Subcutaneous abdominal adipose tissue (tissue), 5 donors: Measurements from ENCODE around the gene LMBRD2.

Experiments used
- H3K27ac ChIP-seq: one replicate; pipeline ENCODE4 v1.7.0; 2013; ENCODE audit warnings: low read depth, mild to moderate bottlenecking, inconsistent platforms, low read length, moderate library complexity
- H3K27me3 ChIP-seq, 5 donors: one replicate each; pipeline ENCODE4 v1.7.0; 2013; ENCODE audit warnings: low read length in 5 of 5, inconsistent platforms in 1 of 5; ENCODE audit not compliant: control insufficient read depth in 5 of 5, insufficient read depth in 4 of 5
- H3K36me3 ChIP-seq, 5 donors: one replicate each; pipeline ENCODE4 v1.7.0; 2013; ENCODE audit warnings: low read length in 5 of 5; ENCODE audit not compliant: control insufficient read depth in 5 of 5, insufficient read depth in 5 of 5
- H3K4me1 ChIP-seq, 5 donors: one replicate each; pipeline ENCODE4 v1.7.0; 2013; ENCODE audit warnings: low read length in 5 of 5, mild to moderate bottlenecking in 3 of 5, moderate library complexity in 1 of 5; ENCODE audit not compliant: control insufficient read depth in 5 of 5, insufficient read depth in 5 of 5
- H3K4me3 ChIP-seq, 5 donors: one replicate each; pipeline ENCODE4 v1.7.0; 2013; ENCODE audit warnings: low read length in 5 of 5, low read depth in 1 of 5
- H3K9ac ChIP-seq, 5 donors: one replicate each; pipeline ENCODE4 v1.7.0; 2013; ENCODE audit warnings: low read length in 5 of 5, mild to moderate bottlenecking in 4 of 5, moderate library complexity in 3 of 5
- H3K9me3 ChIP-seq, 5 donors: one replicate each; pipeline ENCODE4 v1.7.0; 2013; ENCODE audit warnings: low read length in 5 of 5; ENCODE audit not compliant: control insufficient read depth in 5 of 5
- donor health status: healthy.
- donor health status: healthy.
- donor health status: healthy.
- donor health status: healthy.
- donor health status: healthy.

Gene LMBRD2

GRCh38 chr5:36078430-36078829 is 73.3 kb downstream of the LMBRD2 start:
- H3K27me3 ChIP-seq, result peaks cover 2 to 10% (median 3%) of the 10 kb centered on the region in 5 donors
- no peaks in the 10 kb centered on the region for H3K9me3 ChIP-seq
- H3K27ac ChIP-seq, result no peak overlapping the region
- H3K4me1 ChIP-seq, result no peaks in the 10 kb centered on the region
- H3K4me3 ChIP-seq, result no peak overlapping the region
- no peaks in the 10 kb centered on the region for H3K36me3 ChIP-seq
- no peak overlapping the region for H3K9ac ChIP-seq

DNA sequence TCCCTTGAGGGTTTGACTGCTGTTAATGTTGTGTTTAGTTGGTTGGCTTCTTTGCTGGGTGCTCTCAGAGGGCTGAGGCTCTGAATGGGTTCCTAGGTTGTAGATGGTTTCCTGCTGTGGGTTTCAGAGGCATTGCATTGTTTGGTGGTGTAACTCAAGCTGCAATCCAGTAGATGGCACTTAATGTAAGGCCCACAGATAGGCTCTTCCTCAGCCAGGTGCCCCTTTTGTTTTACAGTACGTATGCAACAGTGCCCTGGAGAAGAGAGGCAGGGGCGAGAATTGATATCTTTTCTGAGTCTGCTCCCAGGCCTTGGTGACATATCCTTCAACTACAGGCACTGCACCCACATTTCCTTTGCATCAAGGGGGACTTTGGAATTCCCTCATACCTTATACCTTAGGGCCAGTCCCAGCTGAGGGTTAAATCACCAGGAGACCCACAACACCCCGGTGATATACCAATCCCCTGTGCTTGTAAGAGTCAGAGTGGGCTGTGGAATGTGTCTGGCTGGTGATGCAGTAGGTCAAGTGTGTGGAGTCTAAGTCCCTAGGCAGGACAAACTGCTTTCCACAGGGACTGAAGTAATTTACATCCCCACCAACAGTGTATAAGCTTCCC is 78.0 kb downstream of the LMBRD2 start:
- Histone ChIP-seq H3K9me3 (no peaks in the 10 kb centered on the region), H3K27me3 (peaks cover 0 to 4% (median 0%) of the 10 kb centered on the region in 5 donors), H3K9ac (no peak overlapping the region), H3K4me1 (peaks cover 0 to 6% (median 0%) of the 10 kb centered on the region in 5 donors), H3K4me3 (no peak overlapping the region), H3K36me3 (no peaks in the 10 kb centered on the region), H3K27ac (no peak overlapping the region)

GRCh38 chr5:36070687-36071571 is 80.8 kb downstream of the LMBRD2 start:
- no peaks in the 10 kb centered on the region for H3K9me3 ChIP-seq
- peak overlapping the region in 4 of 5 donors; percentile 39 to 58 (median 49) for H3K4me3 ChIP-seq
- H3K9ac ChIP-seq, result no peak overlapping the region
- H3K27me3 ChIP-seq, result peaks cover 5 to 12% (median 10%) of the 10 kb centered on the region in 5 donors
- H3K36me3 ChIP-seq, result no peaks in the 10 kb centered on the region
- peaks cover 0 to 8% (median 0%) of the 10 kb centered on the region in 5 donors for H3K4me1 ChIP-seq
- H3K27ac ChIP-seq, result no peak overlapping the region

- Histone ChIP-seq H3K4me3 (no peak overlapping the region), H3K27me3 (peaks cover 8 to 12% (median 11%) of the 10 kb centered on the region in 5 donors), H3K27ac (no peak overlapping the region), H3K4me1 (peaks cover 0 to 8% (median 0%) of the 10 kb centered on the region in 5 donors), H3K9me3 (no peaks in the 10 kb centered on the region), H3K9ac (no peak overlapping the region), H3K36me3 (no peaks in the 10 kb centered on the region)
Observed at GRCh38 chr5:36068751-36069281, 82.9 kb downstream of the LMBRD2 start.

DNA sequence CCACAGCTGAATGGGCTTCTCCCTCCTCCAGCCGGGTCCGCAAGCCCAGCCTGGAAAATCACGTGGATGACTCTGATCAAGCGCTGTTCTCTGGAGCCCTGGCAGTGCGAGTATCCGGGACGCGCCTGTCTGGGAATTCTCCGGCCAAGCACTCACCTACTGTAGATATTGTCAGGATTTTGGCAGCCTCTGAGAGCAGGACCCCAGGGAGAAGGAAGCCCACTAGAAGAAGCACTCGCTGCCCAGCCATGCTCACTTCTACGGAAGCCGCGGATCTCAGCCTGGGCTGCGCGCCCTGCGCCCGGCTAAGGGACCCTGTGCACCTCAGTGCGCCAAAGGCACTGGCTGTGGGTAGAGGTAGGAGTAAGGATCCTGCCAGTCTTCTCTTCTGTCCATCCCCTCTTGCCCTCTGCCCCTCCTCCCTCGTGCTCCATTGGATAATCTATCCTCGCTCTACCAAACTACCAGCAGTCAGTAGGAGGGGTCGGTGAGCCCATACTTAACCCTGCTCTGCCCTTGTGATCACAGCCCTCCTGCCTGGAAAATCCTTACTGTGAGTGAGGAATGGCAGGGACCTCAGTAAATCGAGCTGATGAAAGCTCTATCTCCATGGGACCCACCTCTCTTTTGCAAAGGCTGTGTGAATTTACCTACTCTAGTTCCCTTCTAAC is 85.0 kb downstream of the LMBRD2 start, which contains the start of gene UGT3A2:
Gene UGT3A2, minus strand, starts transcription at position 343 of the 671 bp plus-strand sequence. Its CDS starts 93 bp downstream, at position 250.
- no peaks in the 10 kb centered on the region for H3K36me3 ChIP-seq

GRCh38 chr5:36066001-36066539 is 85.6 kb downstream of the LMBRD2 start:
- no peak overlapping the region for H3K9ac ChIP-seq
- no peak overlapping the region for H3K4me3 ChIP-seq
- no peak overlapping the region for H3K27ac ChIP-seq
- no peaks in the 10 kb centered on the region for H3K36me3 ChIP-seq
- H3K4me1 ChIP-seq, result peaks cover 0 to 4% (median 0%) of the 10 kb centered on the region in 5 donors
- H3K9me3 ChIP-seq, result no peaks in the 10 kb centered on the region
- H3K27me3 ChIP-seq, result peaks cover 8 to 12% (median 11%) of the 10 kb centered on the region in 5 donors

More for the DNA sequence above, 85.0 kb downstream of the LMBRD2 start, which contains the start of gene UGT3A2:
- H3K9ac ChIP-seq, result no peak within 1 kb of the TSS
- H3K27ac ChIP-seq, result no peak within 1 kb of the TSS
- H3K27me3 ChIP-seq, result peaks cover 8 to 12% (median 11%) of the 10 kb centered on the region in 5 donors
- H3K4me1 ChIP-seq, result peaks cover 0 to 8% (median 0%) of the 10 kb centered on the region in 5 donors
- no peak within 1 kb of the TSS for H3K4me3 ChIP-seq
- no peaks in the 10 kb centered on the region for H3K9me3 ChIP-seq

- Histone ChIP-seq H3K9me3 (no peaks in the 10 kb centered on the region), H3K36me3 (no peaks in the 10 kb centered on the region), H3K4me1 (no peaks in the 10 kb centered on the region), H3K27me3 (peaks cover 0 to 6% (median 0%) of the 10 kb centered on the region in 5 donors), H3K27ac (no peak overlapping the region), H3K4me3 (no peak overlapping the region), H3K9ac (no peak overlapping the region)
Observed at GRCh38 chr5:36060420-36060887, 91.2 kb downstream of the LMBRD2 start.

DNA sequence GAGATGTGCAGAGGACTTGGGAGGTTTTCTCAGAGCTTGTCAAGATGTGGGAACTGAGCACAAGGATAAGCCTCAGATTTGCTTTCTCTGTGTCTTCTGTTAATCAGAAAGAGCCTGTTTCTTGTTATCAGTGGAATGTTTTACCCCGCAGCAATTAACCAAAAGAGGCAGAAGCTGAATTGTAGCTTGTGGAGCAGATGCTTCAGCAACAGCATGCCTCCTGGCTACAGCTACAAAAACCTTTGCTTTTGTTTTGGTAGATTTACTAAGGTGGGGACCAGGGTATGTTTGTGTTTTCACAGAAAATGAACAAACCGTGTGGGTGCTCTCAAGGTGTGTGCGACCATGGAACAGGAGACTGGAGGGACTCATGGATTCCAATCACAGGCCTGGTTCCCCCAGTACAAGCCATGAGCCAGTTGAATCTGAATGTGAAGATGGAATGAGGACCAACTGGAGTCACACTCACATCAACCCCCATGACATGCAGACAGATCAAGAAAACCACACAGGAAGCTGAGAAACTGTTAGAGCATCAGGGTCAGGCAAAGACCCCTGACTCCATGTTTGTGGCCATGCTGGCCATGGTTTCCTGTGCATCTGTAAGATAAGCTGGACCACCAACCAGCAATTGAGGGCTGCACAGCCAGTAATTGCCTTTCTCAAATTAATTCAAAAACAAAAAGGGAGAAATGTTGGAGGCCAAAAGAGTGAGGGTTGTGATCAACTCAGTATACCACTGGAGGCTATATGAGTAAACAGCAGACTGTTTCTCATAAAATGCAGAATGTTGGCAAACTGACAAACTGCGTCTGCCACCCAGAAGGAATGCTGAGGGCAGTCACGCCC is 91.9 kb downstream of the LMBRD2 start:
- no peaks in the 10 kb centered on the region for H3K9me3 ChIP-seq
- peaks cover 0 to 4% (median 0%) of the 10 kb centered on the region in 5 donors for H3K27me3 ChIP-seq
- no peak overlapping the region for H3K4me3 ChIP-seq
- no peaks in the 10 kb centered on the region for H3K4me1 ChIP-seq
- H3K9ac ChIP-seq, result no peak overlapping the region
- H3K36me3 ChIP-seq, result no peaks in the 10 kb centered on the region
- H3K27ac ChIP-seq, result no peak overlapping the region

DNA sequence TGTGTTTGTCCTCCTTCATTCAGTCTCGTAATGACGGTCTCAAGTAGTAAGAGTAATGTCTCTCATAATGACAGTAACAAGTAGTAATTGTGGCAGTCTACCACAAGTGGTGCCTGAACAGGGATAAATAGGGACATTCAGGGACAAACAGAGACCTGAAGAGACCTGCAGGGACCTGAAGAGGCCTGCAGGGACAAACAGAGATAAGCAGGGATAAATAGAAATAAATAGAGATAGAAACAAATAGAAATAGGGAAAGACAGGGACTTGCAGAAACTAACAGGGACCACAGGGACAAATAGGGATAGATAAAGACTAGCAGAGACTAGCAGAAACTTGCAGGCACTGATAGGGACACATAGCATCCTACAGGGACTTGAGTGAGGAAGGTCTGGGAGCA is 92.9 kb downstream of the LMBRD2 start:
- Histone ChIP-seq H3K4me3 (no peak overlapping the region), H3K27me3 (peaks cover 0 to 3% (median 0%) of the 10 kb centered on the region in 5 donors), H3K4me1 (no peaks in the 10 kb centered on the region), H3K9ac (no peak overlapping the region), H3K9me3 (no peaks in the 10 kb centered on the region), H3K27ac (no peak overlapping the region), H3K36me3 (no peaks in the 10 kb centered on the region)
